HG03521 (cell line): ENCODE data around the gene NSUN4.

Experiments used
- ATAC-seq: cut with Tn5 transposase; IDR thresholded peaks from one replicate; pipeline ENCODE4 v1.9.1; 2021; ENCODE audit warnings: mild to moderate bottlenecking, moderate library complexity; ENCODE audit not compliant: unreplicated experiment

NSUN4 gene

GRCh38 chr1:46404482-46405196 is 64.0 kb downstream of the NSUN4 start:
- no peak for ATAC-seq

GRCh38 chr1:46405197-46405555 is 64.6 kb downstream of the NSUN4 start:
- ATAC-seq, result no peak

- no peak for ATAC-seq
Observed at GRCh38 chr1:46405724-46406123, 65.1 kb downstream of the NSUN4 start.

GRCh38 chr1:46406881-46407608 is 66.4 kb downstream of the NSUN4 start:
- ATAC-seq, result no peak

- no peak for ATAC-seq
Observed at GRCh38 chr1:46407636-46408035, 67.0 kb downstream of the NSUN4 start.

GRCh38 chr1:46408356-46409062 is 67.9 kb downstream of the NSUN4 start:
- no peak for ATAC-seq

- ATAC-seq, result no peak
Observed at GRCh38 chr1:46409063-46409372, 68.4 kb downstream of the NSUN4 start.

GRCh38 chr1:46410156-46411009 is 69.8 kb downstream of the NSUN4 start:
- no peak for ATAC-seq

GRCh38 chr1:46411010-46411405 is 70.4 kb downstream of the NSUN4 start:
- no peak for ATAC-seq
